NCI-H1092 treated with DMSO at 0.1 percent for 48 hours (cell line): ENCODE data around the gene FTO.

Experiments
- DNase-seq: peaks from one replicate; lab custom pipeline; 2025; lab: John Stamatoyannopoulos, UW

The FTO gene

GRCh38 chr16:54125751-54126655, 422.0 kb downstream of the FTO start:
- no peak for DNase-seq

GRCh38 chr16:54126907-54127306, 423.0 kb downstream of the FTO start:
- no peak for DNase-seq

- no peak for DNase-seq
Measured at GRCh38 chr16:54128629-54129234, 424.8 kb downstream of the FTO start.

GRCh38 chr16:54129810-54130209, 425.9 kb downstream of the FTO start:
- DNase-seq = no peak

GRCh38 chr16:54135361-54136275, 431.7 kb downstream of the FTO start:
- no peak for DNase-seq

- no peak for DNase-seq
Measured at GRCh38 chr16:54136276-54136625, 432.3 kb downstream of the FTO start.

GRCh38 chr16:54140057-54140787, 436.3 kb downstream of the FTO start:
- no peak for DNase-seq

GRCh38 chr16:54140788-54141136, 436.8 kb downstream of the FTO start:
- no peak for DNase-seq

GRCh38 chr16:54142787-54143186, 438.8 kb downstream of the FTO start:
- DNase-seq = no peak

GRCh38 chr16:54143410-54143809, 439.5 kb downstream of the FTO start:
- no peak for DNase-seq

- no peak for DNase-seq
Measured at GRCh38 chr16:54143934-54144571, 440.1 kb downstream of the FTO start.

GRCh38 chr16:54144572-54144947, 440.6 kb downstream of the FTO start:
- no peak for DNase-seq

- no peak for DNase-seq
Measured at GRCh38 chr16:54145881-54146280, 441.9 kb downstream of the FTO start.

GRCh38 chr16:54148974-54149373, 445.0 kb downstream of the FTO start:
- DNase-seq = no peak

- DNase-seq = no peak
Measured at GRCh38 chr16:54150861-54151260, 446.9 kb downstream of the FTO start.

GRCh38 chr16:54152362-54153239, 448.6 kb downstream of the FTO start:
- DNase-seq = no peak

GRCh38 chr16:54153240-54153934, 449.4 kb downstream of the FTO start:
- no peak for DNase-seq

GRCh38 chr16:54156349-54156748, 452.4 kb downstream of the FTO start:
- no peak for DNase-seq

GRCh38 chr16:54158986-54159385, 455.0 kb downstream of the FTO start:
- no peak for DNase-seq
